Measurements from ENCODE around the gene MYO18B.

MYO18B gene

GRCh38 chr22:26050079-26050478, 308.1 kb downstream of the MYO18B start:
- no peak for DNase-seq (ENCODE audit: low read depth)

GRCh38 chr22:26053737-26054316, 311.8 kb downstream of the MYO18B start:
- no peak for DNase-seq (ENCODE audit: low read depth)

GRCh38 chr22:26054841-26055605, 313.0 kb downstream of the MYO18B start:
- DNase-seq (ENCODE audit: low read depth): no peak

GRCh38 chr22:26055693-26056092, 313.7 kb downstream of the MYO18B start:
- no peak for DNase-seq (ENCODE audit: low read depth)

- DNase-seq (ENCODE audit: low read depth): no peak
Measured at GRCh38 chr22:26056455-26057200, 314.6 kb downstream of the MYO18B start.

- no peak for DNase-seq (ENCODE audit: low read depth)
Measured at GRCh38 chr22:26057731-26058130, 315.7 kb downstream of the MYO18B start.

GRCh38 chr22:26064048-26064447, 322.1 kb downstream of the MYO18B start:
- DNase-seq (ENCODE audit: low read depth): no peak

- DNase-seq (ENCODE audit: low read depth): no peak
Measured at GRCh38 chr22:26065847-26066246, 323.9 kb downstream of the MYO18B start.

GRCh38 chr22:26066534-26066933, 324.5 kb downstream of the MYO18B start:
- no peak for DNase-seq (ENCODE audit: low read depth)

GRCh38 chr22:26068571-26068970, 326.6 kb downstream of the MYO18B start:
- DNase-seq (ENCODE audit: low read depth): no peak

GRCh38 chr22:26072621-26073020, 330.6 kb downstream of the MYO18B start:
- no peak for DNase-seq (ENCODE audit: low read depth)

- DNase-seq (ENCODE audit: low read depth): no peak
Measured at GRCh38 chr22:26075251-26075650, 333.3 kb downstream of the MYO18B start.

GRCh38 chr22:26079009-26079408, 337.0 kb downstream of the MYO18B start:
- DNase-seq (ENCODE audit: low read depth): no peak
